Measurements from ENCODE around the gene SLC9A3.

SLC9A3 gene

GRCh38 chr5:531749-532315 lies 7.6 kb upstream of the SLC9A3 start:
- in situ Hi-C loops (cut with HindIII; ENCODE audit: low sequenced_read_pairs), result no loop called here
- no peak for DNase-seq (ENCODE audit: low read depth)
- TF ChIP-seq CTCF (IDR thresholded peaks at IDR 0.05; ENCODE audit: low read depth, low read length, missing control alignments), result no peak

GRCh38 chr5:531101-531748 lies 7.0 kb upstream of the SLC9A3 start:
- DNase-seq (ENCODE audit: low read depth), result no peak
- in situ Hi-C loops (cut with HindIII; ENCODE audit: low sequenced_read_pairs), result no loop called here
- no peak overlapping the region for H3K4me3 ChIP-seq (ENCODE audit: low read depth, low read length)
- no peak for TF ChIP-seq CTCF (IDR thresholded peaks at IDR 0.05; ENCODE audit: low read depth, low read length, missing control alignments)

More at GRCh38 chr5:531749-532315, 7.6 kb upstream of the SLC9A3 start:
- H3K4me3 ChIP-seq (ENCODE audit: low read depth, low read length), result no peak overlapping the region

- H3K4me3 ChIP-seq (ENCODE audit: low read depth, low read length), result no peak overlapping the region
- no peak for DNase-seq (ENCODE audit: low read depth)
- no peak for TF ChIP-seq CTCF (IDR thresholded peaks at IDR 0.05; ENCODE audit: low read depth, low read length, missing control alignments)
- in situ Hi-C loops (cut with HindIII; ENCODE audit: low sequenced_read_pairs), result no loop called here
Observed at GRCh38 chr5:530001-530955, 6.0 kb upstream of the SLC9A3 start.

- no peak for DNase-seq (ENCODE audit: low read depth)
- in situ Hi-C loops (cut with HindIII; ENCODE audit: low sequenced_read_pairs), result no loop called here
Observed at GRCh38 chr5:528629-529511, 4.6 kb upstream of the SLC9A3 start.

GRCh38 chr5:527646-528628 lies 3.7 kb upstream of the SLC9A3 start:
- in situ Hi-C loops (cut with HindIII; ENCODE audit: low sequenced_read_pairs), result no loop called here
- H3K4me3 ChIP-seq (ENCODE audit: low read depth, low read length), result no peak overlapping the region
- DNase-seq (ENCODE audit: low read depth), result no peak
- TF ChIP-seq CTCF (IDR thresholded peaks at IDR 0.05; ENCODE audit: low read depth, low read length, missing control alignments), result no peak

More at GRCh38 chr5:528629-529511, 4.6 kb upstream of the SLC9A3 start:
- no peak overlapping the region for H3K4me3 ChIP-seq (ENCODE audit: low read depth, low read length)
- TF ChIP-seq CTCF (IDR thresholded peaks at IDR 0.05; ENCODE audit: low read depth, low read length, missing control alignments), result no peak

Data from astrocyte of the cerebellum (primary cell).